ENCODE measurements around the gene KLHL14.

DNA sequence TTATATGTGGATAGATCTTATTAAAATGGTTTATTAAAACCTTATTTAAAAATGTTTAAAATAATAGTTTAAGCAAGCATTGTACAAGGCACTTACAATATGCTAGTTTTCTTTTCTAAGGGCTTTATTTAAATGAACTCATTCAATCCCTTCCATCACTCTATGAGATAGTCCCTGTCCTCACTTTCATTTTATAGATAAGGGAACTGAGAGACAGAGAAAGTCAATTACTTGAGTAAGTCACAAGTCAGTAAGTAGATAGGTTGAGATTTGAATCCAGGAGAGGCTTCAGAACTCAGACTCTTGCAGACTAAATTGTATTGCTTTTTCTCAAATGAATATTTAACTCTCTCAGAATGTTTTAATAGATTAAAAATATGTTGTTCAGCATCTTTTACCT is 95.2 kb downstream of the KLHL14 start:
- TF ChIP-seq, protein P1, sequence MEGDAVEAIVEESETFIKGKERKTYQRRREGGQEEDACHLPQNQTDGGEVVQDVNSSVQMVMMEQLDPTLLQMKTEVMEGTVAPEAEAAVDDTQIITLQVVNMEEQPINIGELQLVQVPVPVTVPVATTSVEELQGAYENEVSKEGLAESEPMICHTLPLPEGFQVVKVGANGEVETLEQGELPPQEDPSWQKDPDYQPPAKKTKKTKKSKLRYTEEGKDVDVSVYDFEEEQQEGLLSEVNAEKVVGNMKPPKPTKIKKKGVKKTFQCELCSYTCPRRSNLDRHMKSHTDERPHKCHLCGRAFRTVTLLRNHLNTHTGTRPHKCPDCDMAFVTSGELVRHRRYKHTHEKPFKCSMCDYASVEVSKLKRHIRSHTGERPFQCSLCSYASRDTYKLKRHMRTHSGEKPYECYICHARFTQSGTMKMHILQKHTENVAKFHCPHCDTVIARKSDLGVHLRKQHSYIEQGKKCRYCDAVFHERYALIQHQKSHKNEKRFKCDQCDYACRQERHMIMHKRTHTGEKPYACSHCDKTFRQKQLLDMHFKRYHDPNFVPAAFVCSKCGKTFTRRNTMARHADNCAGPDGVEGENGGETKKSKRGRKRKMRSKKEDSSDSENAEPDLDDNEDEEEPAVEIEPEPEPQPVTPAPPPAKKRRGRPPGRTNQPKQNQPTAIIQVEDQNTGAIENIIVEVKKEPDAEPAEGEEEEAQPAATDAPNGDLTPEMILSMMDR (IDR thresholded peaks at IDR 0.05; ENCODE audit: low read depth, low read length) = no peak
- no peak for TF ChIP-seq EZH2phosphoT487 (IDR thresholded peaks at IDR 0.05; ENCODE audit: low read depth)

All from OCI-LY3 (cell line).